ENCODE data around the gene KRTAP10-7.
"Not testable (repeated sequence)": the region's sequence is repeated elsewhere in the genome, so short reads cannot be mapped to it uniquely, and the experiment has no call there.

KRTAP10-7 gene

DNA sequence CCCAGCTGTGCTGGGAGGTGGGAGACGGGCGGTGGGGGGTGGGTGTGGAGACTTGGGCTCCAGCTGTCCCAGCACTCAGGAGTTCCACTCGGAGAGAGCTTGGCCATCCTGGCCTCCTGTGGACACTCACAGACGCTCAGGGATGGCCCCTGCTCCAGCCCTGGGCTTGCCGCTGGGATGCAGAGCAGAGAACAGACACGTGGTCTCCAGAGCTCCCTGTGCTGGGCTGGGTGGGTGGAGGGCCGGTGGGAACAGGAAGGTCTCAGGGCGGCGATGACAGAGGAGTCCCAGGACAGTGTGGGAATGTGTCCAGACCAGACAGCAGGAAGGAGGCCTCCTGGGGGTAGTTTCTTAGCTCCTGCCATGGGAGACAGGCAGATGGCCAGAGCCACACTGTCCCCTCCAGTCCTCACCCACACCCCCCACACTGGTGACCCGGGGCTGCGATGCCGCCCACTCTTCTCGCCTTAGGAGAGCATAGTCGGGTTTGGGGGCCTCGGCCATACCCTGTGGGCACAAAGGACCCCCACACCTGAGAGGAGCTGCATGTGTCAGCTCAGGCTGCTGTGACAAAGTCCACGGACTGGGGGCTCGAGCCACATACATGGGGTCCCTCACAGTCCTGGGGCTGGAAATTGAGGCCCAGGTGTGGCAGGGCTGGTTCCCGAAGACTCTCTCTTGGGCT lies 28.5 kb downstream of the KRTAP10-7 start:
- DNase-seq (ENCODE audit: low read depth in 1 of 2, low spot score in 1 of 2) = no peak

DNA sequence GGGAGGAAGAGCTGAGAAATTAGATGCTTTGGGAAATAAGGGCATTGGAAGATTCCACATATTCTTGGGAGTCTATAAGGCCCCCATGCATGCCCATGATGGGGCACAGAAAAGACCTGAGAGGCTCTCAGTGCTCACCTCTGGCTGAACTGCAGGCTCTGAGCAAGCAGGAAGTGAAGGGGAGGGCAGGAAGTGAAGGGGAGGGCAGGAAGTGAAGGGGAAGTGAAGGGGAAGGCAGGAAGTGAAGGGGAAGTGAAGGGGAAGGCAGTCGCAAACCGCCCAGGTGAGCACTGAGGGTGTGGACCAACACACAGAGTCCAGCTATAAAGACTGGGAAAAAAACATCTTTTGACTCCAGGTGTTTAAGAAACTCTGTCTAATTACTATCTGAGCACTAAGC lies 30.0 kb downstream of the KRTAP10-7 start:
- DNase-seq (ENCODE audit: low read depth in 1 of 2, low spot score in 1 of 2) = no peak

DNA sequence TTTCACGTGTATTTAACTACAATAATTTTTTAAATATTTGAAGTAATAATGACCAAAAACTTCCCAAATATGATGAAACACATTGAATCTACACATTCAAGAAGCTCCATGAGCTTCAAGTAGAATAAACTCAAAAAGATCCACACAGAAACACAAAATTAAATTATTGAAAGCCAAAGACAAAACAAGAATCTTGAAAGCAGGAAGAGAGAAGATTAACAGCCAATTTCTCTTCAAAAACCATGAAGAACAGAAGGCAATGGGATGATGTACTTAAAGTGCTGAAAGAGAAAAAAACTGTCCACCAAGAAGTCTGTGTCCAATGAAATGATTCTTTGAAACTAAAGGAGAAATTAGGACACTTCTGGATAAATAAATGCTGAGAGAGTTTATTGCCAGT lies 31.7 kb downstream of the KRTAP10-7 start:
- DNase-seq (ENCODE audit: low read depth in 1 of 2, low spot score in 1 of 2) = no peak

DNA sequence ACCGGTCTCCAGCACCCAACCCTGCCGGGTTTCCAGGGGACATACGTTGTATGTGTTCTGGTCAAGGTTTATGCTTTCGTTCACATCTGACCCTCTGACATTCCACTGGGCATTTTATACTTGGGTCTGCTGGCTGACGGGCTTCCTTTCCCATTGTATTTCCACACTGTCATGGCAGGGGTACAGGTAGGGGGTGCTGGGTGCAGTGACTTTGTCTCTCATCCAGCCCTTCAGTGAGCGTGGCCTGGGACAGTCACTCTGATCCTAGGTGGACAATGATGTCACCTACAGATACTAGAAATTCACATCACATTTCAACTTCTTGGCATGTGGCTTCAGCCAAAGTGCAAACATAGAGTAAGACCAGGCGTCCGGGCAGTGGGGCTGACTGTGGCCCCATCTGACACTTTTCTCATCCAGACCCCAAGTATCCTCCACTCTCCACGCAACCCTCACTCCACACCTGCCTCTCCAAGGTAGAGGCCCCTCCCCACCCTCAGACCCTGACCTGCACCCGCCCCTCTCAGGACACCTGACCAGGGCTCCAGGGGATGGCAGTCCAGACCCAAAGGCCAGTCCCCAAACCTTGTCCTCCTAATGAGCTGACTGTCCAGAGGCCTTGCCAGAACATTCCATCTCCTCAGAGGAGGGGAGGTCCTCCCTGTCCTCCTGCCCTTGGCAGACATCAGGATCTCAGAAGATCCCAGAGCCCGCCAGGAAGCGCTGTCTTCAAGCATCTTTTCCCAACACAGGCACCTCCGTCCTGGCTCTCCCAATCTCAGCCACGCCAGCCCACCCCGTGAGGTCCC lies 36.0 kb downstream of the KRTAP10-7 start:
- no peak for DNase-seq (ENCODE audit: low read depth in 1 of 2, low spot score in 1 of 2)

DNA sequence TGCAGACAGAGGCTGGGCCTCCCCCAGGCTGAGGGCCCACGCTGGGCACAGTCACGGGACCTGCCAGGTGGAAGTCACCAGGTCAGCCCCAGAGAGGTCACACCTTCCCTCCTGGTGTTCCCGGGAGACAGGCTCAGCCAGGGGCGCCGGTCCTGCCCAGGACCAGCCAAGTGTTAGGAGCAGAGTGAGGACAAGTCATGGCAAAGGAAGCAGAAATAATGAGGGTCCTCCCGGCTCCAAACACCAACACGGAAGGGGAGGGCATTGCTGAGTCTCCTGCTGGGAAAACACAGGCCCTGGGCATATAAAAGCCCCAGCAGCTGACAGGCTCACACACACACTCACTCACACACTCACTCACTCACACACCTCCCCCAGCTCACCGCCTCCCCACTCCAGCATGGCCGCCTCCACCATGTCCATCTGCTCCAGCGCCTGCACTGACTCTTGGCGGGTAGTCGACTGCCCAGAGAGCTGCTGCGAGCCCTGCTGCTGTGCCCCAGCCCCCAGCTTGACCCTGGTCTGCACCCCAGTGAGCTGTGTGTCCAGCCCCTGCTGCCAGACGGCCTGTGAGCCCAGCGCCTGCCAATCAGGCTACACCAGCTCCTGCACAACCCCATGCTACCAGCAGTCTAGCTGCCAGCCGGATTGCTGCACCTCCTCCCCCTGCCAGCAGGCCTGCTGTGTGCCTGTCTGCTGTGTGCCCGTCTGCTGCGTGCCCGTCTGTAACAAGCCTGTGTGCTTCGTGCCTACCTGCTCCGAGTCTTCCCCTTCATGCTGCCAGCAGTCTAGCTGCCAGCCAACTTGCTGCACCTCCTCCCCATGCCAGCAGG lies 36.8 kb downstream of the KRTAP10-7 start, which contains the start of gene KRTAP10-10:
Gene KRTAP10-10 (plus strand): TSS at position 339 of the 833 bp plus-strand sequence. CDS start 62 bp downstream, at position 401.
- no peak for DNase-seq (ENCODE audit: low read depth in 1 of 2, low spot score in 1 of 2)

DNA sequence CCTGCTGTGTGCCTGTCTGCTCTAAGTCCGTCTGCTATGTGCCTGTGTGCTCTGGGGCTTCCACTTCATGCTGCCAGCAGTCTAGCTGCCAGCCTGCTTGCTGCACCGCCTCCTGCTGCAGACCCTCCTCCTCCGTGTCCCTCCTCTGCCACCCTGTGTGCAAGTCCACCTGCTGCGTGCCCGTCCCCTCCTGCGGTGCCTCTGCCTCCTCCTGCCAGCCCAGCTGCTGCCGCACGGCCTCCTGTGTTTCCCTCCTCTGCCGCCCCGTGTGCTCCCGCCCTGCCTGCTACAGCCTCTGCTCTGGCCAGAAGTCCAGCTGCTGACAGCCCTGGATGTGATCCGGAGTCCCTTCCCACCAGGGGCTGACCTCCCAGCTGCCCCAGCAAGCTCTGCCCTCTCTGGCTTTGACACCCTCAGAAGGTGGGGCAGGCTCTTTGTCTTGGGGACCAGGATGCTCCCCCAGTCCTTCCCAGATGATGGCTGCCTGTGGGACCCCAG lies 37.5 kb downstream of the KRTAP10-7 start:
- not testable (repeated sequence) for DNase-seq (ENCODE audit: low read depth in 1 of 2, low spot score in 1 of 2)

DNA sequence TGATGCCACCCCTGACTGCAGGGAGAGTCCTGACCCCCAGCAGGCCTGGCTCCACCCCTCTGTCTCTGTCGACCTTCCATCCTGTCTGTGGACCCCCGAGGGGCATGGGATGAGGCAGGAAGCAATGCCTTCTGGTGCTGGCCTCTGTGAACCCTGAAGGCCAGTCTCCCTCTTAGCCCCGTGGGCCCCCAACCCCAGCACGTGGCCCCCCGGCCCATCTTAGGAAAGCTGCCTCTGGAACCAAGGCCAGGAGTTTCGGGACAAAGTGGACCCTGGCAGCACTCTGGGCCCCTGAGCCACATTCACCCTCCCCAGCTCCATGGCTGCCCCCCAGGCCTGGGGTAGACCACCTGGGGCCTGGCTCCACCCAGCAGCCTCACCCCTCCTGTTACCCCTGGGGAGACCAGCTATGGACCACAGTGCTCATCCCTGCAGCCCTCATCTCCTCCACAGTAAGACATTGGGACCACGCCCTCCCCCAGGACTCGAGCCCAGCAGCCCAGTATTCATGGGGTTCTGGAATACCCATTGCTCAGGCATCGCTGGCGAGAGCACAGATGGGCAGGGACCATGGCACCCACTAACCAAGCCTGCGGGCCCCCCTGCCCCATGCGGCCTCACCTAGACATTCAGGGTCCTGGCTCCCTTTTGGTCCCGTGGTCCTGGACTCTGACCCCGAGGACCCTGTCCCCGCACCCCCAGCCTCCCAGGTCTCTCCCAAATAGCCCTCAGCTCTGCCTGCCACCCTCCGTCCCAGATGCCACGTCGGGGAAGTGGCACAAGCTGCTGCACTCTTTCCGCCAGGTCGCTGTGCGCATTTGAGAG lies 38.3 kb downstream of the KRTAP10-7 start:
- DNase-seq (ENCODE audit: low read depth in 1 of 2, low spot score in 1 of 2) = not testable (repeated sequence)

DNA sequence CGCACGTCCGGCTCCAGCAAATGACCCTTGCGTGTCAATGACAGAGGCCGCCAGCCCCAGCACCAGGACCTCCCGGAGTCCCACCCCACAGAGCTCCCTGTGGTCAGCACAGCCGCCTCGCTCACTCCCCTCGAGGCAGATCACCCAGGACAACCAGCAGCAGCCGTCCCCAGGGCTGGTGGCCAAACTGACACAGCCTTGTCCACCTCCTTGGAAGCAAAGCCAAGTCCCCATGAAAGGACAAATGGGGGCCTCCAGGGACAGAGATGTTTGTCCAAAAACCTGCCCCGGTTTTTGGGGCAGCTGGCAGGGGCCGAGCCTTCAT lies 38.9 kb downstream of the KRTAP10-7 start:
- DNase-seq (ENCODE audit: low read depth in 1 of 2, low spot score in 1 of 2) = no peak

DNA sequence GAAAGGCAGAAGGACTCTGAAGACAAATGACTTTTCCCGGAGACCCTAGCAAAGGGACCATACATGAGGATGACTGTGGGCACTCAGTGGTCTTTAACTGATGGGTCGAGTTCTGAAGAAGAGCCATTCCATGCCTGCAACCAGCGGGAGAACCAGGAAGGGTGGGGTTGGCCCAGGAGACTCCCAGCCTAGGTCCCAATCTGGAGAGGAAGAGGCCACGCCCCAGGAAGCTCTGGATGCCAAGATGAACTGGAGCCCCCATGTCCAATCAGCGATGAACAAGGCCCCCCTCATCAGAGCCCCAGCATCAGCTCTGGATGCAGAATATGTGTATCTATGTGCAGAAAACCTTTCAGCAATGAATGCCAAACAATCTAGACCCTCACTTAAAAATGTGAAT lies 40.4 kb downstream of the KRTAP10-7 start:
- DNase-seq (ENCODE audit: low read depth in 1 of 2, low spot score in 1 of 2) = no peak

DNA sequence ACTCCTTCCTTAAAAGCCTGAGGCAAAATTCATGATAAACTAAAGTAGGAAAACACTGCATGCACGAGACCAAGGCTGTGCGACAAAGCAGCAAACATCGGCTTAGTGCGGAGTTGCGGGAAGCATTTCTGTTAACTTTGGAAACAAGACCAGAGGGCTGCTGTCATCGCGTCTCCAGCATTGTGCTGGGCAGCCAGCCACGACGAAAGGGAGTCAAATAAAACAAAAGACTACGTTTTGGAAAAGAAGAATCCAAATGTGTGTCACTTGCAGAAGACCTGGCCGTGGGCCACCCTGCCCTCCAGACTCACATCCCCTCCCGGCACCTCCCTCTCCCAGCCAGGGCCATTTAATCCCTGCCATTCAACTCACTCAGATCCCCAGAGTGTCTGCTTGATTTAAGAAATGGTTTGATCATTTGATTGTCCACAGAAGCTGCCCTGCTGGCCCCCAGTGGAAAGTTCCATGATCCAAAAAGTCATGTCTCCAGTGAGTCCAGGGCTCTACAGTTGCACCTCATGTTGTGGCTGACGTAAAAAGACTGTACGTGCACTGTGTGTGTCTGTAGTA lies 43.4 kb downstream of the KRTAP10-7 start:
- DNase-seq (ENCODE audit: low read depth in 1 of 2, low spot score in 1 of 2) = no peak

DNA sequence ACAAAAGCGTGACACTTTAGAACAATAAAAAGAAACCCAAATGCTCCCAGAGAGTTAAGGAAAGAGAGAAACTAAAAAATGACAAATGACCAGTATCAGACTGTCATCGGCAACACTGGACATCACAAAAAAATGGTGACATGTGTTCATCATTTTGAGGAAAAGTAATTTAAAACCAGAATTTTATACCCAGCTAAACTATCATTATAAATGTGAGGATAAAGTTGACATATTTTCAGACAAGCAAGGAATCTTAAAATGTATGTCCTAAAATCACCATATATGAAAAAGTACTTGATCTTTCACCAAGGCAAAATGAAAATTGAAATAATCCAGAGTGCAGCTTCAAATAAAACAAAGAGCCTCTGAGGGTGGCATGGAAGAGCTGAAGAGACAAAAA lies 44.5 kb downstream of the KRTAP10-7 start:
- no peak for DNase-seq (ENCODE audit: low read depth in 1 of 2, low spot score in 1 of 2)

DNA sequence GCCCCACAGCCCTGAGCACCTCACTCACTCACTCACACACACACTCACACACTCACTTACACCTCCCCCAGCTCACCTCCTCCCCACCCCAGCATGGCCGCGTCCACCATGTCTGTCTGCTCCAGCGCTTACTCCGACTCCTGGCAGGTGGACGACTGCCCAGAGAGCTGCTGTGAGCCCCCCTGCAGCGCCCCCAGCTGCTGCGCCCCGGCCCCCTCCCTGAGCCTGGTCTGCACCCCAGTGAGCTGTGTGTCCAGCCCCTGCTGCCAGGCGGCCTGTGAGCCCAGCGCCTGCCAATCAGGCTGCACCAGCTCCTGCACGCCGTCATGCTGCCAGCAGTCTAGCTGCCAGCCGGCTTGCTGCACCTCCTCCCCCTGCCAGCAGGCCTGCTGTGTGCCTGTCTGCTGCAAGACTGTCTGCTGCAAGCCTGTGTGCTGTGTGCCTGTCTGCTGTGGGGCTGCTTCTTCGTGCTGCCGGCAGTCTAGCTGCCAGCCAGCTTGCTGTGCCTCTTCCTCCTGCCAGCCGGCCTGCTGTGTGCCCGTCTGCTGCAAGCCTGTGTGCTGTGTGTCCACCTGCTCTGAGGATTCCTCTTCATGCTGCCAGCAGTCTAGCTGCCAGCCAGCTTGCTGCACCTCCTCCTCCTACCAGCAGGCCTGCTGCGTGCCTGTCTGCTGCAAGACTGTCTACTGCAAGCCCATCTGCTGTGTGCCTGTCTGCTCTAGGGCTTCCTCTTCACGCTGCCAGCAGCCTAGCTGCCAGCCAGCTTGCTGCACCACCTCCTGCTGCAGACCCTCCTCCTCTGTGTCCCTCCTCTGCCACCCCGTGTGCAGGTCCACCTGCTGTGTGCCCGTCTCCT lies 46.2 kb downstream of the KRTAP10-7 start, which contains the start of gene KRTAP10-11:
Gene KRTAP10-11 (plus strand): TSS at position 49 of the 856 bp plus-strand sequence. CDS start 45 bp downstream, at position 94.
- DNase-seq (ENCODE audit: low read depth in 1 of 2, low spot score in 1 of 2) = not testable (repeated sequence)

DNA sequence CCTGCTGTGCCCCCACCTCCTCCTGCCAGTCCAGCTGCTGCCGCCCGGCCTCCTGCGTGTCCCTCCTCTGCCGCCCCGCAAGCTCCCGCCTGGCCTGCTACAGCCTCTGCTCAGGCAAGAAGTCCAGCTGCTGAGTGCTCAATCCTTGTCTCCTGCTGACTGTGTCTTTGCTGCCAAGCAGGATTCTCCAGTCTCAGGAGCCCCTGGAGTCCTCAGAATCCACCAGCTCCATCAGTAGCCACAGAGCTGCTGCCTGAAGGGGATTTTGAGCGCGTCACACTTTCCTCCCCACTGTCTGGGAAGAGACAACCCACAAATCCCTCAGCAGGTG lies 46.8 kb downstream of the KRTAP10-7 start:
- DNase-seq (ENCODE audit: low read depth in 1 of 2, low spot score in 1 of 2) = no peak

DNA sequence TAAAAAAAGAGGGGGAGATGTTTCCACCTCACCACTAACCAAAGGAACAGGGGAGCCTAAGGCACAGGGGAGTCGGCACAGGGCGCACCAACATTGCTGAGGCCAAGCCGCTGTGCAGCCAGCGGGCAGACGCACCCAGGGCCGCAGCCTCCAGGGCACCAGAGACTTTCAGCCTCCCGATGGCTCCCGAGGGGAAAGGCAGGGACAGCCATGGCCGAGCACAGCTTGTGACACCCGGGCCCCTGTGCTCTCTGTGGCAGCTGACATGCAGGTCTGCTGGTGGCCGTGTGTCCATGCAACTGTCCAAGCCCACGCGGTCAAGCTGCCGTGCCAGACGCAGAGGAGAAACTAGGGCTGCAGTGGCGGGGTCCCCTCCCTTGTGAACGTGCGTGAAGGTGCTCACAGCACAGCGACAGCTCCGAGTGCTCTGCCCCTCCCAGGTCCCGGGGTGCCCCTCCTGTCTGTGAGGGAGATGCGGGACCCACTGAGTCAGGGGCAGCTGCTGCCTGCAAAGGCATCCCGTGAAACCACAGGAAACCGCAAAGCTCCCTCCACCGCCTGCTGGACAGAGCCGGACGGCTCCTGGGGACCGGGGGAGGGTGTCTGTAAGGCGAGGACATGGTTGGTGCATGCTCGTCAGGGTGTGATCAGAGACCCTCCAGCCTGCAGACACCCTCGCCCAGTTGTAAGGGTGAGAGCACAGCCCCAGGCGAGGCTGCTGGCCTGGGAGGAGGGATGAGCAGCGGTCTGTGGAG lies 48.3 kb downstream of the KRTAP10-7 start:
- DNase-seq (ENCODE audit: low read depth in 1 of 2, low spot score in 1 of 2) = no peak

DNA sequence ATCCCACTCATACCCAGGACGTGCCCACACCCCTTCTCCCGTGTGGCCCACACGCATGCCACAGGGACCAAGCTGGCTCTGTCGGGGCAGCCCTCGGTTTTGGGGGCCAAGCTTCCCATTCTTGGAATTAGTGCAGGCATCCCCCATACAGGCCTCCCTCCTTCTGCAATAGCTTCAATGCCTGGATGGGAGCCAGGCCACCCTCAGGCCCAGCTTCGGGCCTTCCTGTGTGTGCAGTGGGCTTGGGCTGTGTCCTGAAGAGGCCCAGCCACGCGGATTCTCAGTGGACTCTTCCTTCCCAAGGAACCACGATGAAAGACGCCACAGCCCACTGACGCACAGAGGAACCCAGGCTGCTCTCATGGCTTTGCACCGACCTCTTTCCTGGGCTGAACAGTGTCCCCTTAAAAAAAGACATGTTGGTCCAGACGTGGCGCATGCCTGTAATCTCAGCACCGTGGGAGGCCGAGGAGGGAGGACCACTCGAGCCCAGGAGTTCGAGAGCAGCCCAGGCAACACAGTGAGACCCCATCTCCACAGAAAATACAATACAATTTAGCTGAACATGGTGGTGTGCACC lies 49.2 kb downstream of the KRTAP10-7 start:
- DNase-seq (ENCODE audit: low read depth in 1 of 2, low spot score in 1 of 2) = no peak

DNA sequence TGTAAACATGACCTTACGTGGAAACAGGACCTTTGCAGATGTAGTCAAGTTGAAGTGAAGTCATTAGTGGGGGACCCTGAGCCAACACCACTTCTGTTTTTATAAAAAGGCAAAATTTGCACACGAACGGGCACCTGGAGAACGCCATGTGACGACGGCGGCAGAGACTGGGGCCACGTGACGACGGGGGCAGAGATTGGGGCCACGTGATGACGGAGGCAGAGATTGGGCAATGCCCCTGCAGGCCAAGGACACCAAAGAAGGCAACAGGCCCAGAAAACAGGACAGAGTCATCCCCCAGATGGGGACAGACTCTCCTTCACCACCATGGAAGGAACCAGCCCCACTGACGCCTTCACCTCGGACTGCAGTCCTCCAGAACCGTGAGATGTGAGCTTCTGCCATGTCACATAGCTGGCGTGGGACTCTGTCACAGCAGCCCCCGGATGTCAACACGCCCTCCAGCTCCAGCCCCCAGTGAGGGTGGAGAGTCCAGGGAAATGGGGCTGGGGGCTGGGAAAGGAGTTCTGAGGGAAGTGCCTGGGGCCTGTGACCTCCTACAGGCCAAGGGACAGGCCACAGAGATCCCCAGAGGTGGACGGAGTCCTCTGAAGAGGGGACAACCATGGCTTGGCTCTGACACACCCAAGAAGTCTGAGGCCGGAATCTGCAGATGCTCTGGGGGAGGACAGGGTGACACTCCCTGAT lies 50.0 kb downstream of the KRTAP10-7 start:
- no peak for DNase-seq (ENCODE audit: low read depth in 1 of 2, low spot score in 1 of 2)

DNA sequence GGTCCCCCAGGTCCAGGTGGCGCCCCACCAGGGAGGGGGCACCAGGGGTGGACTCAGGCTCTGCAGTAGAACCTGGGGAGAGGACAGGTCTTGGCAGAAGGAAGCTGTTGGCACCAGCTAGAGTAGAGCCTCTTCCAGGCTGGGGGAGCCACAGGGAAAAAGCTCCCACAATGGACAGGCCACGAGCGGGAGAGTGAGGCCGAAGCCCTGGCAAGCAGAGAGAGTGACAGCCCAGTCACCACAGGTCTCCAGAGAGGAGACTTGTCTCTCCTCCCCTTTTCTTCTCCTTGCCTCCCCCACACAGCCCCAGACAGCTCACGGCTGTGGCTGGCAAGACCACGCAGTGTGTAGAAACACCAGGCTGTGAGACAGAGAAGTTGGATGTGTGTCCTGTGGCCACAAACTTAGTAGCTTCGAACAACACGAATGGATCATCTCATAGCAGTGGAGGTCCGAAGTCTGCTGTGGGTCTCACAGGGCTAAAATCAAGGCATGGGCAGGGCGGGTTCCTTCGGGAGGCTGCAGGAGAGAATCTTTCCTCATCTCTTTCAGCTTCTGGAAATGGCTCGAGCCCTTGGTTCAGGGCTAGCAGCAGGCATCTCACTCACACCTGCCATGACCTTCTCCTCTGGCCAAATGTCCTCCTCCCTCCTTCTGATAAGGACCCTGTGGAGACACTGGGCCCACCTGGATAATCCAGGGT lies 50.7 kb downstream of the KRTAP10-7 start:
- DNase-seq (ENCODE audit: low read depth in 1 of 2, low spot score in 1 of 2) = no peak

Measured in stimulated activated CD4-positive, alpha-beta T cell treated with anti-CD3 and anti-CD28 coated beads, Interleukin-15, amount 100 ng/mL, for 1 hour (primary cell).